Fibroblast of the aortic adventitia (primary cell): Measurements from ENCODE around the gene WFDC8. TPM values are rescaled to one million over a fixed set of nuclear protein-coding genes. Genes with fewer than 3 reads are reported as not detected.

Experiments
- DNase-seq: peaks from one replicate; pipeline ENCODE4 v3.0.0-alpha.2; 2010; ENCODE audit warnings: low read depth
- H3K4me3 ChIP-seq: 2 replicates; pipeline ENCODE4 v1.5.1; 2011; ENCODE audit warnings: low read depth, mild to moderate bottlenecking, control low read depth, low read length, moderate library complexity
- total RNA-seq: library from RNA; depleted of rRNA; stranded (reverse); fragments of >200 nt; gene quantifications from 2 replicates; pipeline ENCODE4 v1.2.3, GENCODE V29; 2012; ENCODE audit warnings: low replicate concordance
- TF ChIP-seq, protein P1 (sequence below): IDR thresholded peaks from 2 replicates; pipeline ENCODE4 v1.5.1; 2011; ENCODE audit warnings: mild to moderate bottlenecking, low read length, control low read depth, inconsistent platforms; ENCODE audit not compliant: insufficient read depth

The WFDC8 gene
- total RNA-seq, 1 donor, result not detected

DNA sequence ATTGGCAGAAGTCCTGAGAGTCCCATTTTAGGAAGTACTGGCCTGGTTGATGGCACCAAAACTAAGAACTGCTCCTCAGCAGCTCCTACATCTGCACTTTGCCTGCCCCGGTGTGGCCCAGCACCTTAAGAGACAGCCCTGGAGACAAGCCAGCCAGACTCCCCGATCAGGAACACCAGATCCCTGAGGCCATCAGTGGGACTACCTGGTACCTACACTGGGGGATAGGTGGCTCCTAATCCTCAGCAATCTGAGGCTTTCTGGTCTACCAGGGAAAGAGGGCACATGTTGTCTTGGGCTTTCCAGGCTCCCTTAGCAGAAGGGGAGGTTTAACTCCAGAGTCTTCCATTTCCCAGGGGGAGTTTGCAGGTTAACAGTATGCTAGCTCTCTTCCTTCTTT, 39.7 kb downstream of the WFDC8 start, which contains the start of gene WFDC6:
Gene WFDC6, minus strand, starts transcription at position 101 of the 400 bp plus-strand sequence. Its CDS starts 75 bp downstream, at position 26.
- TF ChIP-seq, protein P1, sequence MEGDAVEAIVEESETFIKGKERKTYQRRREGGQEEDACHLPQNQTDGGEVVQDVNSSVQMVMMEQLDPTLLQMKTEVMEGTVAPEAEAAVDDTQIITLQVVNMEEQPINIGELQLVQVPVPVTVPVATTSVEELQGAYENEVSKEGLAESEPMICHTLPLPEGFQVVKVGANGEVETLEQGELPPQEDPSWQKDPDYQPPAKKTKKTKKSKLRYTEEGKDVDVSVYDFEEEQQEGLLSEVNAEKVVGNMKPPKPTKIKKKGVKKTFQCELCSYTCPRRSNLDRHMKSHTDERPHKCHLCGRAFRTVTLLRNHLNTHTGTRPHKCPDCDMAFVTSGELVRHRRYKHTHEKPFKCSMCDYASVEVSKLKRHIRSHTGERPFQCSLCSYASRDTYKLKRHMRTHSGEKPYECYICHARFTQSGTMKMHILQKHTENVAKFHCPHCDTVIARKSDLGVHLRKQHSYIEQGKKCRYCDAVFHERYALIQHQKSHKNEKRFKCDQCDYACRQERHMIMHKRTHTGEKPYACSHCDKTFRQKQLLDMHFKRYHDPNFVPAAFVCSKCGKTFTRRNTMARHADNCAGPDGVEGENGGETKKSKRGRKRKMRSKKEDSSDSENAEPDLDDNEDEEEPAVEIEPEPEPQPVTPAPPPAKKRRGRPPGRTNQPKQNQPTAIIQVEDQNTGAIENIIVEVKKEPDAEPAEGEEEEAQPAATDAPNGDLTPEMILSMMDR, result no peak
- no peak for DNase-seq
- no peak within 1 kb of the TSS for H3K4me3 ChIP-seq

DNA sequence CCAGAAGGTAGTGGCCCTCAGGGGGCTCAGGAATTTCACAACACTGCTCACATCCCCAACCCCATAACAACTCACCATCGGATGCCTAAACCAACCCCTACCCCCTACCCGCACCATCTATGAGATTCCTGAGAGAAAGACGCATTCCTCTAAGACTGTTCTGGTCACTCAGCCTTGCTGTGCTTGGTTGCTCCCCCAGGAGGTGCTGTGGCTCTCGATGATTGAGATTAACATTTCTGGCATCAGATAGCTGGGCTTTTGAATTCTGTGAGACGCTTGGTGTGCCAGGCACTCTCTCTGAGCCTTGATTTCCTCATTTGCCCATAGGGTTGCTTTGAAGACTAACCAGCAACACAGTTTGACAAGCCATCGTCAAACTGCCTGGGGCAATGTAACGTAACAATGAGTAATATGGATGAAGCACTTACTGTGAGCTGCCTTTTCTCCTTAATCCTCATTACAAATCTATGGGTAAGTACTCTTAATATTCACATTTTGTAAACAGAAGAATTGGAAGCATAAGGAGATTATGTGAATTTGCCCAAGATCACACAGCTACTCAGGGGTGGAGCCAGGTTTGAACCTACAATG, 40.8 kb downstream of the WFDC8 start:
- TF ChIP-seq, protein P1, result no peak
- H3K4me3 ChIP-seq, result no peak overlapping the region
- DNase-seq, result no peak

DNA sequence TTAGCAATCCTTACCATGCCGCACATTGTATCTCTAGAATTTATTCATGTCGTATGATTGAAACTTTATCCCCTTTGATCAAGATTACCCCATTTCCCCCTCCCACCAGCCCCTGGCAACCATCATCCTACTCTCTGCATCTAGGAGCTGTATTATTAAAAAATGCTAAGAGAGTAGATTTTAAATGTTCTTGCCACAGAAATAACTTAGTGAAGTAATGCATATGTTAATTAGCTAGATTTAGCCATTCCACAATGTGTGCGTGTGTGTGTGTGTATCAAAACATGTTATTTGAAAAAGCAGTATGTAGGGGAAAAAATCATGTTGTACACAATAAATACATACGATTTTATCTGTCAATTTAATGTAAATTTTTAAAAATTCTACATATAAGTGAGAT, 51.8 kb downstream of the WFDC8 start:
- no peak for DNase-seq
- TF ChIP-seq, protein P1, result no peak
- no peak overlapping the region for H3K4me3 ChIP-seq

DNA sequence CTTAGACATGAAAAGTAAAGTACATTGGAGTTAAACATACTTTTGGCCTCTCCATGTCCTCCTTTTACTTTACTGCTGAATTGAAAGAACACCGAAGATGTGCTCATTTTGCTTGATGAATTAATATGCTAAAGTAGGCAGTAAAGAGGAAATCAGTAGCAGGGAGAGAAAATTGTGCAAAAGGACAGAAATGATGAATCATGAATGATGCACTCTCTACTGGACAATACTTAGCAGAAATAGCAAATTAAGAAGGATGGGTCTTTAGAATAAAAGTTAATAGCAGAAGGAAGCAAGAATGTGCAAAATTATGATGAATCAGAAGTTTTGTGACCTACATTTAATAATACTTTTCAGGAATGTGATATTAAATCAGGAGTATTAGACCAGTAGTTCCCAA, 55.3 kb downstream of the WFDC8 start:
- DNase-seq, result no peak
- no peak overlapping the region for H3K4me3 ChIP-seq
- TF ChIP-seq, protein P1, result no peak

DNA sequence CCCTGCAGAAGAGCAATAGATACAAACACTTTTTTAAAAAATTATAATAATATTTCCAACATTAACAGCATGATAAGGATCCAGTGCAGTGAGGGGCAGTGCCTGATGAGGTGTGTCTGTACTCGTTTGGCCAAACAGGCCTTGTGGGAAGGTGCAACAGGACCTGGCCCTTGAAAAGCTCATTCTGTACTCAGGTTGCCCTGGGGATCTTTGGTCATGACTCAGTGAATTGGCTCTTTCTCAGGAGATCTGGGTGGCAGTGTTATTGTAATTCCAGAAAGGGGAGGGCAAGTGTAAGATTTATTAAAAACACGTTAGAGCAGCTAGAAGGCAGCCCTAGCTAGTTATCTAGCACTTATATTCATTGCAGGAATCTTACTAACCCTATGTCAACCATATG, 60.8 kb downstream of the WFDC8 start:
- H3K4me3 ChIP-seq, result no peak overlapping the region
- TF ChIP-seq, protein P1, result no peak
- DNase-seq, result peak; percentile 1

DNA sequence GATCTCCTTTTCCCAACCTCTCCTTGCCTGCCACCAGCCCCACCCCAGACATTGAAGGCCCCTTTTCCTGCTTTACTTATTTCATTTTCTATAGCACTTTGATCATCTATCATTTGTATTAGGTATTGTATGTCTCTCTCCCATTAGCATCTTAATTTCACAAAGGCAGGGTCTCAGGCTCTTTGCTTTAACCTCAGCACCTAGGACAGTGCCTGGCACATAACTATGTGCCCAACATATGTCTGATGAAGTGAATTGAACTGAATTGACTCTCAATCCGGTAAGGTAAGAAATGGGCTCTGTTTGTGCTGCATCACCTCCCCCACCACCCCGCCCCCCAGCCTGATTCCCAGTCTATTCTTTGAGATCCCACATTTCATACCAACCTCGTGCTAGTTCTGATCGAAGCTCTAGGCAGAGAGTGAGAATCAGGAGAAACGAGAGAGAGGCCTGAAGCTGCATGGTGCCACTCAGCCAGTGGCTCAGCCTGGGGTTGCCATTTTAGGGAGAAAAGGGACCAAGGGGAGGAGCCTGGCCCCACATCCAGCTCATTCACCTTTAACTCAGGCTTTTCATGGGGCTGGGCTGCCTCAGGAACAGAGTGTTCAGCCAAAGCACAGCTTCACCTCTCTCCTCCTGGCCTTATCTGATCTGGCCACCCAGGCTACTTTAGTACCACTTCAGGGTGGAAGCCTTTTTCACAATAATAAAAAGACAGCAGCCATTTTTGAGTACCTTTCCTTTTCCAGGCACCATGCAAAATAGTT, 63.8 kb downstream of the WFDC8 start, which contains the start of gene SPINT3:
Gene SPINT3, minus strand, starts transcription at position 476 of the 767 bp plus-strand sequence. Its CDS starts 14 bp downstream, at position 462.
- no peak within 1 kb of the TSS for H3K4me3 ChIP-seq
- TF ChIP-seq, protein P1, result no peak
- no peak for DNase-seq
